ENCODE results near the gene TMEM270.
"Not testable (repeated sequence)": the region's sequence is repeated elsewhere in the genome, so short reads cannot be mapped to it uniquely, and the experiment has no call there.

Gene TMEM270

DNA sequence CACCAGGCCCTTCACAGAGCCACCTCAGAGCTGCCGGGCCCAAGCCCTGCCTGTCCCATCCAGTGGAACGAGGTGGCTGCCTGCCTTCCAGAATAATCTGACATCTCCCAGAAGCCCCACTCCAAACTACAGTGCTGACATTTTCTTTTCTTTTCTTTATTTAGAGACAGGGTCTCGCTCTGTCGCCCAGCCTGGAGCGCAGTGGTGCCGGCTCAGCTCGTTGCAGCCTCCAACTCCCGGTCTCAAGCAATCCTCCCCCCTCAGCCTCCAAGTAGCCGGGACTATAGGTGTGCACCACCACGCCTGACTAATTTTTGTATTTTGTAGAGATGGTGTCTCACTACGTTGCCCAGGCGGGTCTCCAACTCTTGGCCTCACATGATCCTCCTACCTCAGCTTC is 346 bp downstream of the TMEM270 start:
- DNase-seq = no peak

DNA sequence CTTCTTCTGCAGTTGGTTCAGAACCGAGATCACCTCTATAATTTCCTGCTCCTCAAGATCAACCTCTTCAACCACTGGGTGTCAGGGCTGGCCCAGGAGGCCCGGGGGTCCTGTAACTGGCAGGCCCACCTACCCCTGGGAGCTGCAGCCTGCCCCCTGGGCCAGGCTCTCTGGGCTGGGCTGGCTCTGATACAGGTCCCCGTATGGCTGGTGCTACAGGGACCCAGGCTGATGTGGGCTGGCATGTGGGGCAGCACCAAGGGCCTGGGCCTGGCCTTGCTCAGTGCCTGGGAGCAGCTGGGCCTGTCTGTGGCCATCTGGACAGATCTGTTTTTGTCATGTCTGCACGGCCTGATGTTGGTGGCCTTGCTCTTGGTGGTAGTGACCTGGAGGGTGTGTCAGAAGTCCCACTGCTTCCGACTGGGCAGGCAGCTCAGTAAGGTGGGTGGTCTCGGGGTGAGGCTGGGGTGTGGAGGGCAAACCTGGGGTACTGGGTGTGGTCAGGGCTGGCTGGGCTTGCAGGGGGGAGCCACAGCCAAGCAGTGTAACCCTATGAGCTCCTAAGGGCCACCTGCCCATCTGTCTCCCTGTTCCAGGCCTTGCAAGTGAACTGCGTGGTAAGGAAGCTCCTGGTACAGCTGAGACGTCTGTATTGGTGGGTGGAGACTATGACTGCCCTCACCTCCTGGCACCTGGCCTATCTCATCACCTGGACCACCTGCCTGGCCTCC is 4.2 kb downstream of the TMEM270 start:
- no peak for DNase-seq

DNA sequence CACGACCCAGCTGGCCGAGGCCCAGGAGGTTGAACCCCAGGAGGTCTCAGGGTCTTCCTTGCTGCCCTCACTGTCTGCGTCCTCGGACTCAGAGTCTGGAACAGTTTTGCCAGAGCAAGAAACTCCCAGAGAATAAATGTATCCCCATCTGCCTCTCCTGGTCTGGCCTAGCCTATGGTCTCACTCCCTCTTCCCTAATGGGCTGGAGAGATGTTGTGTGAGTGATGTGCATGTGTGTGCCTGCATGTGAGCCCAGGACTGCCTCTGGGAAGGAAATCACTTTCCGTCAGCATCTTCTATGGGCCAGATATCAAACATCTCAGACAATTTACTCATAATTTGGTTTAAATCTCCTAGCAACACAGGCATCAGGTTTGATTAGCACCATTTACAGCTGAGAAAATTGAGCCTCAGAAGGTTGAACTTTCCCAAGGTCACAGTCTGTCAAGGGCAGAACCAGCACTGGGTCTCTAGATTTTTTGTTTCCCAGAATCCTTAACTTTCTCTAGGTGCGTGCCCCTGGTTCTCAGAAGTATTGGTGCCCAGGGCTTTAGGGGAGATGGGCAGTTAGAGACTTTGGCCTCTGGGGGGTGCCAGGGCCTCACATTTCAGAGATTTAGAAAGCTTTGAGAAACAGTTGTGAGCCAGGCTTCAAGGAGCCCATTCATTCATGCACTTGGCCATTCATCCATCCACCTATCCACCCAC is 4.9 kb downstream of the TMEM270 start:
- DNase-seq = peak; percentile 40

DNA sequence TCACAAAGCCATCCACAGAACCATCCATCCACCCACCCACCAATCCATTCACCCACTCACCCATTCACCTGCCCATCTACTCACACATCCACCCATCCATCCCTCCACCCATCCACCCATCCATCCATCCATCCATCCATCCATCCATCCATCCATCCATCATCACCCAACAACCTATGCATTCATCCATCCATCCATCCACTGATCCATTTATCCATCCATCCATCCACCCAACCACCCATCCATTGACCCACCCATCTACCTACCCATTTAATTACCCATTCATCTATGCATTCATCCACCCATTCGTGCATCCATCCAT is 5.4 kb downstream of the TMEM270 start:
- no peak for DNase-seq

DNA sequence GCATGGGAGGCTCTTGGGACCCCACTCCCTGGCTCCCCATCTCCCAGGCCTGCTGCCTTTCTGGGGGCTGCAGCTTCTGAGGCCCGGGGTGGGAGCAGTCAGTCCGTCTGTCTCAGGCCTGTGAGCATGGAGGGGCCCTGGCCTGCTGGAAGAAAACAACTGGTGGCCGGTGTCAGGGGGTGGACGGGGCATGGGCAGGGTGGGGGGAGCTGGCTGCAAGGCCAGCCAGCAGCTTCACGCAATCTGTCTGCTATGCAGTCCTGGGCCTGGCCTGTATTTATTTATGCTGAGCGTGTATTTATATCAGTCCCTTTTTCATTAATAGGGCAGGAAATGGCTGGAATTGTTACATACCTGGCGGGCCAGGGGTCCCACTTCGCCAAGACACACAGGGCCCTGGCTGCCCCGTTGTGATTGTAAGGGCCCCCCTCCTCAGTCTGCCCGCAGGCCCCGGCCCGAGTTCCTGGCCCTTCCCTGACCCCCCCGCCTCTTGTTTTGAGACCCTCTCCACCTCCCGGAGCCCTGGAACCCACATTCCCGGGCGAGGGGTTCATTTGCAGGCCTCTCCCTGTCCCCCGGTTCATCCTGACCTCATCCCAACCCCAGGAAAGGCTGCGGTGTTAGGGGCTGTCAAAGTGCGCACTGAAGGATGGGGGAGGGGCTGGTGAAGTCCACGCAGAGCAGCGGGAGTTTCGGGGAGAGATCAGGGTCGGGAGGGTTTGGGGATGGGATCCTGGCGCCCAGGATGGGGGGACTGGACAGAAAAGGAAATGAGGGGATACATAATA is 8.2 kb downstream of the TMEM270 start:
- DNase-seq = no peak

DNA sequence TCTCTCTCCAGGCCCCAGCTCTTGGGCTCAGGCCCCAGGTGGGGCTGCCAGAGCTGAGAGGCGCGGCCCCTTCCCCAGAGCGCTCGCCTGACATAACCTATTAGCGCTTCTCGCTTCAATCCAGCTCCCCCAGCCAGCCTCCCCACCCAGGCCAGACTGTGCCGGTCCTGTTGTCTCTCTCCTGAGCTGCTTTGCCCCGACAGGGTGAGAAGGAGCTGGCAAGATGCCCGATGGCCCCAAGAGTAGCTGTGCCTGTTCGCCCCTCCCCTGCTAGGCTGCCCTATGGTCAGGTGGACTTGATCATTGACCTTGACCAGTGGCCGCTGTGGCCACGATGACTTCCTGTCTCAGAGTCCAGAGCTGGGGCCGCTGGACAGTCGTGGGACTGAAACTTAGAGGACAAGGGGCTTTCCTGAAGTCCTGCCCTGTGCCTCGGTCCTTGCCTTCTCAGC is 9.1 kb downstream of the TMEM270 start:
- no peak for DNase-seq

DNA sequence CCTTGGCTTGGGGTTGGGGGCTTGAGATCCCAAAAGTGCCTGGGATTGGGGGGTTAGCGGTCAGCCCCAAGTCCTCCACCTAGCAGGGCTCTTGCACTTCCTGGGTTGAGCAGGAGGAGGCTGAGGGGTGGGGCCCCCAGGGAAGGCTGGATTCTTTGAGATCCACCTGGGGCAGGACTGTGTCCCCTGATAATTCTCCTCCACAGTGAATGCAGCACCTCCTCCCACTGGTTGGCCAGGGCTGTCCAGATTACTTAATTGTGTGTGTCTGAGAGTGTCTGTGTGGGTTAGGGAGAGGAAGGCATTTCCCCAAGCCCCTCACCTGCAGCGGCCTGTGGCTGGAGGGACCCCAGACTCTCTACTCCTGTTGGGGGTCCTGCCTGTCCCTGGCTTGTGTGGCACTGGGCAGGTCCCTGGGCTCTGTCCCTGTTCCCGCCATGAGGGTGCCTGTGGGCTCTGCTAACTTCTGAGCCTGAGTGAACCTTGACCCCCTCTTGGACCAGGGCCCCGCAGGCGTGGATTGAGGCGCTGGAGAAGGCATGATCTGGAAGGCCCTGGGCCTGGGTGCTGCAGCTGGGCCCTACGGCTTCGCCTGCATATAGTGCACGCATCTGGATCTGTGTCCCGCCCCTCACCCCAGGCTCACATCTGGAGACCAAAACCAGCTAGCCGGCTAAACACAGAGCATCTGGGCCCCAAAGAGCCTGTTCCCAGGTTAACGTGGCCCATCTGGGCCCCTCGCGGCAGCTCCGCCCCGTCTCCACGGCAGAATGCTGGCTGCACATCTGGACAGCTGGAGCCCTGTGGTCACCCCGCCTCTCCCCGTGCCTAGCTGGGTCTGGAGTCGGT is 10.4 kb downstream of the TMEM270 start:
- DNase-seq = no peak

DNA sequence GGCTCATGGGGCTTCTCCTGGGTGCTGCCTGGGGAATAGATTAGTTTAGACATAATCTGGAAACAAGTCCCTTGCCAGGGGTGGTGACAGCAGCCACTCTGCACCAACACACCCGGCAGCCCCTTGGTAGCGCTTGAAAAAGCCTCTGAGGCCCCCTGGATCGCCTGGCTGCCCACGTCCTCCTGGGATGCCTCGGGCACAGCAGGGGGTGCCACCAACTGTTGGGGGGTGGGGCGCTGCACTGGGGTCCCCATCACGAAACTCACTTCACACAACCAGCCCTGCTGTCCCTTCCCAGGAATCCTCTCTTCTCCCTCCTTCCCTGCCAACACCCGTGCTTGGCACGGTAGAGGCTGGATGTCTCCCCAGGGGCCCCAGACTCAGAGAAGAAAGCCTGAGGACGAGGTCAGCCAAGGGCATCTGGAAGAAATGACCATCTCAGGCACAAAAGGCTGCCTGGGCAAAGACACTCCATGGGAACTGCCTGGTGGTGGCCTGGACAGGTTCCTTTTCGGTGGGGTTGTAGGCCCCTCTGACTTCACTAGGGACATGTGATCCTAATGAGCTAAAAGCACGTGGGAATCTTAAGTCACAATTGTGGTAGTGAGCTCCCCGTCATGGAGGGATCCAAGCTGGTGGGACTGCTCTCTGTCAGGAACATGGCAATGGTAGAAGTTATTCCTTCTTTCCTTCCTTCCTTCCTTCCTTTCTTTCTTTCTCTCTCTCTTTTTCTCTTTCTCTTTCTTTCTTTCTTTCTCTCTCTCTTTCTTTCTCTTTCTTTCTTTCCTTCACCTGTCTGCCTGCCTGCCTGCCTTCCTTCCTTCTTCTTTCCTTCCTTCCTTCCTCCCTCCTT is 11.3 kb downstream of the TMEM270 start:
- no peak for DNase-seq

DNA sequence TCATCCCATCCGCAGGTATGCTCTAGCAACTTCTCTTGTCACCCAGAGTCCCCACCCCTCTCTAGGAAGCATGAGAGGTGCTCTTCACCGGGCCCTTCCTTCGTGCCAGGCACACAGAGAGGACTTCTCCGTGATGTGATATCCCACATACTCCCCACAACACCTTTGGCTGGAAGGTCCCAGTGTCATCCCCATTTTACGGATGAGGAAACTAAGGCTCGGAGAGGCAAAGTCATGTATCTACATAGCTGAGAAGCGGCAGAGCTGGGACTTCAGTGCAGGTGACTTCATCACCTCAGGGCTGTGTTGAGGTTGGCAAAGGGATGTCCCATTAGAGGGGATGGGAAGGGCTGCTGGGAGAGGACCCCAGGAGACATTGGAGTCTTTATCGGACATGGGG is 15.4 kb downstream of the TMEM270 start:
- DNase-seq = no peak

DNA sequence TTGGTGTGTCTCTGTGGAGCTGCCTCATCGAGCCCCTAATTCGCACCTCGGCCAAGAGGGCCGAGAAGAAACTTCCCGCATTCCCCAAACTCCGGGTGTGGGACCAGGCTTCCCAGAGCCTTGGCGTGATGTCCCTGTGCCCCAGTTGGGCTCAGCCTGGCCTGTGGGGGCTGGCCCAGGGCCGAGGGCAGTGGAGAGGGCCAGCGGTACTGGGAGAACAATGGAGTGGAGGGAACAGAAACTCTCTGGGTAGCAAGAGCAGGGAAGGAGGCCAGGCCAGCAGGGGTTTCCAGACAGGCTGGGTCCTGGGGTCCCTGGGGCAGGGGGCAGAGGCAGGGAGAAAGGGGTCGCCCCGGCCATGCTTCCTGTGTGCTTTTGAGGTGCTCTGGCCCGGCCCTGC is 16.0 kb downstream of the TMEM270 start:
- DNase-seq = no peak

DNA sequence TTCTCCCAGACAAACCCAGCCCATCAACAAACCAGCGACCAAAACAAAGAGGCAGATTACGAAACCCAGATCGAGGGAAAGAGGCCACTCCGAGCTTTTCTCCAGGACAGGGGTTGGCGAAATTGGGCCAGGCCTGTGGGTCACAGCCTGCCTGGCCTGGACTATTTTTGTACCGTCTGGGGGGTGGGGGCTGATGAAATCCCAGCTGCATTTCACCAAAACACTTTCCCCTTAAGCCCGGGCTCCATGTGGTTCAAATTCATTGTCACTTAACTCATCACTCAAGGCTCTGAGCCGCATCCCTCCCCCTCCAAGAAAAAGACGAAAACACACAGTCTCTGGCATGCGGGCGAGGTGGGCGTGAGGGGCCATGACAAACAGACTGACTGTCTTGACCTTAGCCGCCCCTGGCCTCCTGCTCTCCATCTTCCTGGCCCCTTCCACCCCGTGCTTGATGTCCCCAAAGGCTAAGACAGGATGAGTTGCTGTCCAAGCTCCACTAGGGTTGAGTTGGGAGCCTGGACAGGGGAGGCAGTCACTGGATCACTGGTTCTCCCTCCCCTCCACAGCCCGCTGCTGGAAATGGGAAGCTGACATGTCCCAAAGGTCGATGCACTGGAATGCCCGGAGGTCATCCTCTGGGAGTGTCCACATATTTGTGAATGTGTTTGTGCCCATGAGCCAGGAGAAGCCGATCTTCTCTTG is 19.2 kb downstream of the TMEM270 start:
- DNase-seq = no peak

DNA sequence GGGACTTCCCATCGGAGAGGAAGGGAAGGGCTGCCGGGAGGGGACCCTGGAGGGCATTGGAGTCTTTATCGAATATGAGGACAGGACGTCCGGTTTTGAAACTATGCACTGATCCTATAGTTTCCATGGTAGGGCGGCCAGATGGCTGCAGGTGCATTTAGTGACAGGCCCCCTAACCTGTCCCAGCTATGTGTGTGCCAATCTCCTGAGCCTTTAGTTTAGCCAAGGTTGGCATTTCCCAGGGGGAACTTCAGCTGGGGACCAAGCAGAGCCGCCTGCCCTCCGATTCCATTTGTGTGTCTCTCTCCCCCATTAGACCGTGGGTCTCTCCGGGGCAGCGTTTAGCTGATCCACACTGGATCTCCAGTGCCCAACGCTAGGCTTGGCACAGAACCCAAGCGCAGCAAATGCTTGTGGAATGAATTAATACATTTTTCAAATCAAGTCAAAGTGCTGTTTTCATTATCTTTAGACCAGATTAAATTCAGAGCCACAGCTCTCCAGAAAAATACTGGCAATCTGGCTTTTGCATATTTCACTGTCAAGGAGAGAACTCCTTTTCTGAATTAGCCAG is 19.9 kb downstream of the TMEM270 start:
- DNase-seq = no peak

DNA sequence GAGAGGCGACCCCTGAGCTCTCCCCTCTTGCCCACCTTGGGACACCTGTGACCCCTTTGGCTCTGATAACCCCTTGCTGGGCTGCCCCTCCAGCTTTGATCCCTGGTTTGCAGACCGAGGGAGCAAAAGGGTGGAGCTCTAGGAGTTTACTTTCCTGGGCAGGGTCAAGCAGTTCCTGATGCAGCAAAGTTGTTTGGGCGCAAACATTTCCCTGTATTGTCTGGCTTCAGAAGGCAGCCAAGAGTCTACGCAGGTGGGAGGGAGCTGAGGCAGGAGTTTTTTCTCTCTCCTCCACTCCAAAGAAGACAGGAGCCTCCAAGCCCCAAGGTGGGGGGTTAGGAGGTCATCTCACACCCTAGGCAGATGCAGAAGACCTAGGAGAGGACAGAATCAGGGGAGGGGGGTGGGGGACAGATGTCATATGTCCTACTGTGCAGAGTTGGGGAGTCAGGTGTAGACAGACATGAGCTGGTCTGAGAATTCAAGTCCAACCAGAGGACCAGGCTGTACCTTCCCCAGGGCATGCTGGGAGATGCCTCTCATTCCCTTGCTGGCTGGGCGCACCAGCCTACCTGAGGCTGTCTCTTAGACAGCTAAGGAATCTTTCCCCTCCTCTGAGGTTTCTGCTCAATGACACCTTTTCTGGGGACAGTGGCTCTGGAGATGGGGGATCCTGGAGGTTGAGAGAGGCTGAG is 20.5 kb downstream of the TMEM270 start:
- no peak for DNase-seq

DNA sequence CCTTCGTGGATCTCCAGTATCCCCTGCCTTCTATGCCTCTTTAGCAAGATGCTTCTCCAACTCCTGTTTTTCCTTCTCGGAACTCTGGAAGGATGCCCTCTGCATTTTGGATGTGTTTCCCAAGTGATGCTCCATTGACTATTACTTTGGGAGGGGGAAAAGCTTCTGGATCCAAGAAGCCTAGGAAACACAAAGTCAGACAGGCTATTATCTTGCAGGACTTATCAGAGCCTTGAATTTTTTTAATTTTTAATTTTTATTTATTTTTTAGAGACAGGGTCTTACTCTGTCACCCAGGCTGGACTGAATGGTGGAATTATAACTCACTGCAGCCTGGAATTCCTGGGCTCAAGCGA is 21.1 kb downstream of the TMEM270 start:
- no peak for DNase-seq

DNA sequence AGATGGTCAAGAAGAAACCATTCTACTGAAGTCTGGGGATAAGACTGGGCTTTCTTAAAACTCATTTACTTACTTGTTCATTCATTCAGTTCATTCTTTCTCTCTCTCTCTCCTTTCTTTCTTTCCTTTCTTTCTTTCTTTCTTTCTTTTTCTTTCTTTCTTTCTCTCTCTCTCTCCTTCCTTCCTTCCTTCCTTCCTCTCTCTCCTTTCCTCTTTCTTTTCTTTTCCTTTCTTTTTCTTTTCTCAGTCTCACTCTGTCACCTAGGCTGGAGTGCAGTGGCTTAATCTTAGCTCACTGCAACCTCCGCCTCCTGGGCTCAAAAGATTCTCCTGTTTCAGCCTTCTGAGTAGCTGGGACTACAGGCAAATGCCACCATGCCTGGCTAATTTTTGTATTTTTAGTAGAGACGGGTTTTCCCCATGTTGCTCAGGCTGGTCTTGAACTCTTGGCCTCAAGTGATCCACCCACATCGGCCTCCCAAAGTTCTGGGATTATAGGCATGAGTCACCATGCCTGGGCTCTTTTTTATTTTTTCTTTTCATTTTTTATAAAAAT is 24.0 kb downstream of the TMEM270 start:
- not testable (repeated sequence) for DNase-seq

DNA sequence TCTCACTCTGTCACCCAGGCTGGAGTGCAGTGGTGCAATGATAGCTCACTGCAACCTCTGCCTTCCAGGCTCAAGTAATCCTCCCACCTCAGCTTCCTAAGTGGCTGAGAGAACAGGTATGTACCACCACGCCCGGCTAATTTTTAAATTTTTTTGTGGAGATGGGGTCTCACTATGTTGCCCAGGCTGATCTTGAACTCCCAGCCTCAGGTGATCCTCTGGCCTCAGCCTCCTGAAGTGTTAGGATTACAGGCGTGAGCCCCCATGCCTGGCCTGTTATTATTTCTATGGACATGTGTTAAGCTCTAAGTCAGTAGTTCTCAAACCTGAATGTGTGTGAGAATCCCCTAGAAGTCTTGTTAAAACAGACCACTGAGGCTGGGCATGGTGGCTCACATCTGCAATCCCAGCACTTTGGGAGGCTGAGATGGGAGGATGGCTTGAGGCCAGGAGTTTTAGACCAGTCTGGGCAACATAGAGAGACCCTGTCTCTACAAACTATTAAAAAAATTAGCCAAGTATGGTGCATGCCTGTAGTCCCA is 24.5 kb downstream of the TMEM270 start:
- DNase-seq = no peak

DNA sequence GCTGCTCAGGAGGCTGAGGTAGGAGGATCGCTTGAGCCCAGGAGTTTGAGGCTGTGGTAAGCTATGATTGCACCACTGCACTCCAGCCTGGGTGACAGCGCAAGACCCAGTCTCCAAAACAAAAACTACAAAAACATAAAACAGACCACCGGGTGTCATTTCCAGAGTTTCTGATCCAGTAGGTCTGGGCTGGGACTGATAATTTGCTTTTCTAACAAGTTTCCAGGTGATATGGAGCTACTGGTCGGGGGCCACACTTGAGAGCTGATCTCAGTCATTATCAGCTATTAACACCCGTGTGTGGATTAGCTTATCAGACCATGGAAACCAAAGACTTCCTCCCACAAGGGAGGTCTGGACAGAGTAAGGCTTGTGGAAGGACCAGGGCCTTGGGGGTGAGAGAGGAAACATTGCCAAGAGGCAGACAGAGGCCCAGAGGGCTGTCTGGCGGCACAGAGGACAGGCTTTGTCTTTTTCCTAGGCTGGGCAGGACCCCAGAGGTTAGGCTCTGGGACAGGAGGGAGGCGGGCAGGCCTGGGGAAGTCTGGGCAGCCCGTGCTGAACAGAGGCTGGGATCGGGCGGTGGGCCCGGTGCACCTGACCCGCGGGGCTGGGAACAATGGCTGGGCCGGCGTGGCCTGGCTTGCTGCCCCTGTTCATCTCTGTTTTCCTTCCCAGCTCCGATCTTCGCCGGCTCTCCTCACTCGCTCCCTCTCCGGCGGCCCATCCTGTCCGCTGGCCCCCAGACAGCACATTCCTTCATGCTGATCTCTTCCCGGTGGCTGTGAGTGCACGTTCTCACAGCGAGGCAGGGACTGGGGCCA is 25.2 kb downstream of the TMEM270 start:
- no peak for DNase-seq

DNA sequence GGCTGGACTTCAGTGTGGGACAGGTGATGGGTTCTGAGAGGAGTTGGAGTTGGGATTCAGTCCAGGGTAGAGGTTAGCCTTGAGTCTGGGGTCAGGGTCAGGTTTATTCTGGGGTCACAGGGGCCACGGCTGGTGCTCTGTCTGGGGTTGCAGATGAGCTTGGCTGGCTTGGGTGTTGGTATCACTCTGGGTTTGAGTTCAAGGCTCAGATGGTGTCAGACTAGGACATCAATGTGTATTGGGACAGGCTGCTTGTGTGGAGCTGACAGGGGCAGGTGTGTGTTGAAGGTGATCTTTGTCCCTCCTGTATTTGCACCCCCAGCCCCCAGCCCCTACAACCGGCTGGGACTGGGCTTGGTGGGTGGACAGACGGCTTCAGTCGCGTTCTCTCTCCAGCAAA is 26.8 kb downstream of the TMEM270 start:
- DNase-seq = no peak

DNA sequence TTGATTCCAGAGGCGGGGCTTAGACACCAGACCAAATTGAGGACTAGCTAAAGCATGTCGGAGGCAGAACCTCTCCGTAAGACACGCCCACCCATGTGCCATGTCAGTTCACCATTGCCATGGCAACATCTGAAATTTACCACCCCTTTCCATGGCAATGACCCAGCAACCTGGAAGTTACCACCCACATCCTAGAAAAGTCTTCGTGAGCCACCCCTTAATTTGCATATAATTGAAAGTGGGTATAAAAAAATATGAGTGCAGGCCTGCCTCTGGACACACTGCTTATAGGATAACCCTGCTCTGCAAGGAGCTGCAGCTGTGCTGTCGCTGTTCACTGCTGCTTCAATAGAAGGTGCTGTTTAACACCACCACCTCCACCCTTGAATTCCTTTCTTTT is 28.0 kb downstream of the TMEM270 start:
- DNase-seq = no peak

Measured in stimulated activated CD8-positive, alpha-beta memory T cell treated with anti-CD3 and anti-CD28 coated beads, Interleukin-4, amount 100 ng/mL, for 48 hours (primary cell).